Left ventricle myocardium inferior (tissue), 1 donor: ENCODE results near the gene SLC7A9. TPM values are rescaled to one million over a fixed set of nuclear protein-coding genes. Genes with fewer than 3 reads are reported as not detected.
"Not testable (repeated sequence)": the region's sequence is repeated elsewhere in the genome, so short reads cannot be mapped to it uniquely, and the experiment has no call there.

Experiments
- DNase-seq: peaks from one replicate; pipeline ENCODE4 v3.0.0-alpha.2; 2020
- H3K27ac ChIP-seq: fragments of 200-600 bp; replicated peaks from 2 replicates; pipeline ENCODE4 v1.8.0; 2021
- H3K27me3 ChIP-seq: fragments of 200-600 bp; 2 replicates; pipeline ENCODE4 v1.8.0; 2021; ENCODE audit warnings: low read depth
- H3K36me3 ChIP-seq: fragments of 200-600 bp; 2 replicates; pipeline ENCODE4 v1.8.0; 2021
- H3K4me1 ChIP-seq: fragments of 200-600 bp; 2 replicates; pipeline ENCODE4 v1.8.0; 2021
- H3K4me3 ChIP-seq: fragments of 200-600 bp; 2 replicates; pipeline ENCODE4 v1.8.0; 2021; ENCODE audit warnings: mild to moderate bottlenecking, moderate library complexity
- H3K9me3 ChIP-seq: fragments of 200-600 bp; replicated peaks from 2 replicates; pipeline ENCODE4 v1.8.0; 2021
- CTCF ChIP-seq: fragments of 200-600 bp; IDR thresholded peaks from 2 replicates; pipeline ENCODE4 v1.8.0; 2021; ENCODE audit warnings: antibody characterized with exemption, mild to moderate bottlenecking, borderline replicate concordance
- intact Hi-C: fragments of 100-400 bp; cut with micrococcal nuclease; formaldehyde crosslinking; loops from one replicate; pipeline ENCODE4 v1.11.0; 2022
- total RNA-seq: library from RNA; stranded (reverse); fragmentation: NEBNext Ultra II Directional; extraction: Animal tissue kit (Norgen Biotek cat#: 25700); gene quantifications from one replicate; pipeline ENCODE4 v1.2.1, GENCODE V29; 2021
- donor health status: DM: no; HTN: yes; CAD: no; lungs with severe emphysema.

Gene SLC7A9
- total RNA-seq, 1 donor from 2014 or later: not detected

GRCh38 chr19:32800754-32801153, 68.8 kb downstream of the SLC7A9 start:
- Histone ChIP-seq H3K36me3 (no peaks in the 10 kb centered on the region), H3K9me3 (no peaks in the 10 kb centered on the region), H3K4me3 (no peak overlapping the region), H3K4me1 (no peaks in the 10 kb centered on the region), H3K27me3 (peaks cover 32% of the 10 kb centered on the region), H3K27ac (no peak overlapping the region)
- no peak for TF ChIP-seq CTCF
- DNase-seq: no peak
- intact Hi-C loops: no loop called here

- Histone ChIP-seq H3K4me3 (no peak overlapping the region), H3K27me3 (peaks cover 26% of the 10 kb centered on the region), H3K27ac (no peak overlapping the region), H3K4me1 (no peaks in the 10 kb centered on the region), H3K36me3 (no peaks in the 10 kb centered on the region), H3K9me3 (no peaks in the 10 kb centered on the region)
- TF ChIP-seq CTCF: no peak
- intact Hi-C loops: no loop called here
- no peak for DNase-seq
These were observed 69.4 kb downstream of the SLC7A9 start for GRCh38 chr19:32800191-32800590.

GRCh38 chr19:32798201-32798600, 71.4 kb downstream of the SLC7A9 start:
- no peaks in the 10 kb centered on the region for H3K9me3 ChIP-seq
- TF ChIP-seq CTCF: no peak
- no peaks in the 10 kb centered on the region for H3K4me1 ChIP-seq
- no peak overlapping the region for H3K4me3 ChIP-seq
- intact Hi-C loops: no loop called here
- peaks cover 7% of the 10 kb centered on the region for H3K27me3 ChIP-seq
- no peaks in the 10 kb centered on the region for H3K36me3 ChIP-seq
- DNase-seq: no peak
- no peak overlapping the region for H3K27ac ChIP-seq

- TF ChIP-seq CTCF: no peak
- peaks cover 8% of the 10 kb centered on the region for H3K9me3 ChIP-seq
- no peaks in the 10 kb centered on the region for H3K36me3 ChIP-seq
- H3K4me3 ChIP-seq: no peak overlapping the region
- H3K27me3 ChIP-seq: peaks cover 10% of the 10 kb centered on the region
- no peak for DNase-seq
- H3K4me1 ChIP-seq: no peaks in the 10 kb centered on the region
- intact Hi-C loops: no loop called here
- H3K27ac ChIP-seq: no peak overlapping the region
These were observed 80.1 kb downstream of the SLC7A9 start for GRCh38 chr19:32789429-32789828.

- H3K36me3 ChIP-seq, intact Hi-C loops, H3K27me3 ChIP-seq, H3K4me1 ChIP-seq, H3K4me3 ChIP-seq, H3K9me3 ChIP-seq, H3K27ac ChIP-seq, DNase-seq: not testable (repeated sequence)
These were observed 81.7 kb downstream of the SLC7A9 start for GRCh38 chr19:32787895-32788294.

- intact Hi-C loops, DNase-seq, H3K9me3 ChIP-seq, H3K27ac ChIP-seq, H3K4me3 ChIP-seq, H3K27me3 ChIP-seq, H3K36me3 ChIP-seq, H3K4me1 ChIP-seq: not testable (repeated sequence)
These were observed 82.3 kb downstream of the SLC7A9 start for GRCh38 chr19:32787161-32787813.

- H3K27me3 ChIP-seq, DNase-seq, intact Hi-C loops, H3K36me3 ChIP-seq, H3K4me1 ChIP-seq, H3K27ac ChIP-seq, H3K4me3 ChIP-seq: not testable (repeated sequence)
- peaks cover 26% of the 10 kb centered on the region for H3K9me3 ChIP-seq
These were observed 87.5 kb downstream of the SLC7A9 start for GRCh38 chr19:32782089-32782488.
